CD8-positive, alpha-beta memory T cell (primary cell): ENCODE results near the gene PLSCR5. TPM values are rescaled to one million over a fixed set of nuclear protein-coding genes. Genes with fewer than 3 reads are reported as not detected.

Source experiments
- CTCF ChIA-PET: fragments of 350-600 bp; sonication (Branson Sonifier 250); formaldehyde crosslinking; loops from one replicate; lab custom pipeline; 2021; ENCODE audit warnings: antibody characterized with exemption; lab: Charles Lee
- POLR2A ChIA-PET: fragments of 350-600 bp; sonication (Branson Sonifier 250); formaldehyde crosslinking; loops from one replicate; lab custom pipeline; 2021; ENCODE audit warnings: antibody characterized with exemption; lab: Charles Lee
- DNase-seq, 5 donors: peaks; one replicate each; pipeline versions ENCODE4 v3.0.0 to v3.0.0-alpha.2; 2020 to 2022; ENCODE audit warnings: mixed read lengths in 1 of 5
- H3K27ac ChIP-seq: one replicate; pipeline ENCODE4 v1.7.0; 2013; ENCODE audit warnings: low read depth, mild to moderate bottlenecking, low read length, moderate library complexity
- H3K27me3 ChIP-seq: 2 replicates; pipeline ENCODE4 v1.7.0; 2013; ENCODE audit warnings: low read length, mild to moderate bottlenecking; ENCODE audit not compliant: insufficient read depth, poor library complexity, severe bottlenecking
- H3K36me3 ChIP-seq: 2 replicates; pipeline ENCODE4 v1.7.0; 2013; ENCODE audit warnings: mild to moderate bottlenecking, low read length, moderate library complexity; ENCODE audit not compliant: insufficient read depth
- H3K4me1 ChIP-seq: 2 replicates; pipeline ENCODE4 v1.7.0; 2013; ENCODE audit warnings: mild to moderate bottlenecking, low read length, moderate library complexity; ENCODE audit not compliant: insufficient read depth
- H3K4me3 ChIP-seq: 2 replicates; pipeline ENCODE4 v1.7.0; 2013; ENCODE audit warnings: mild to moderate bottlenecking, low read length
- H3K9me3 ChIP-seq: 2 replicates; pipeline ENCODE4 v1.7.0; 2013; ENCODE audit warnings: mild to moderate bottlenecking, low read length
- H3K27ac Mint-ChIP-seq, 8 donors: one replicate each; pipeline ENCODE4 v1.8.0; 2020 to 2021; ENCODE audit warnings: mixed read lengths in 8 of 8, mild to moderate bottlenecking in 6 of 8, inconsistent platforms in 3 of 8, moderate library complexity in 3 of 8
- H3K27me3 Mint-ChIP-seq, 2 donors: one replicate each; pipeline ENCODE4 v1.8.0; 2020 to 2021; ENCODE audit warnings: mixed read lengths in 2 of 2, mild to moderate bottlenecking in 1 of 2, moderate library complexity in 1 of 2
- H3K36me3 Mint-ChIP-seq, 3 donors: one replicate each; pipeline ENCODE4 v1.8.0; 2020 to 2021; ENCODE audit warnings: mixed read lengths in 3 of 3, inconsistent platforms in 1 of 3, mild to moderate bottlenecking in 1 of 3
- H3K4me1 Mint-ChIP-seq, 3 donors: one replicate each; pipeline ENCODE4 v1.8.0; 2020 to 2021; ENCODE audit warnings: mixed read lengths in 3 of 3, inconsistent platforms in 1 of 3, mild to moderate bottlenecking in 1 of 3
- H3K4me3 Mint-ChIP-seq, 7 donors: one replicate each; pipeline ENCODE4 v1.8.0; 2020 to 2021; ENCODE audit warnings: mixed read lengths in 7 of 7, mild to moderate bottlenecking in 6 of 7, moderate library complexity in 4 of 7, inconsistent platforms in 2 of 7
- H3K9me3 Mint-ChIP-seq, 5 donors: one replicate each; pipeline ENCODE4 v1.8.0; 2020 to 2022; ENCODE audit warnings: mixed read lengths in 5 of 5, mild to moderate bottlenecking in 3 of 5, moderate library complexity in 2 of 5, inconsistent platforms in 1 of 5
- polyA plus RNA-seq: library from polyadenylated mRNA; unstranded; fragments of 300-500 nt; fragmentation: Illumina TruSeq; gene quantifications from one replicate; pipeline ENCODE4 v1.2.3, GENCODE V29; 2021
- total RNA-seq, 2 experiments: library from RNA; stranded (reverse); gene quantifications; one replicate each; pipeline ENCODE4 v1.2.3, GENCODE V29; 2021

The PLSCR5 gene, protein sequence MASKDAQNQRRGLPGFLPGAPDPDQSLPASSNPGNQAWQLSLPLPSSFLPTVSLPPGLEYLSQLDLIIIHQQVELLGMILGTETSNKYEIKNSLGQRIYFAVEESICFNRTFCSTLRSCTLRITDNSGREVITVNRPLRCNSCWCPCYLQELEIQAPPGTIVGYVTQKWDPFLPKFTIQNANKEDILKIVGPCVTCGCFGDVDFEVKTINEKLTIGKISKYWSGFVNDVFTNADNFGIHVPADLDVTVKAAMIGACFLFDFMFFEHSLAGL
- total RNA-seq (not detected), polyA plus RNA-seq (not detected)

DNA sequence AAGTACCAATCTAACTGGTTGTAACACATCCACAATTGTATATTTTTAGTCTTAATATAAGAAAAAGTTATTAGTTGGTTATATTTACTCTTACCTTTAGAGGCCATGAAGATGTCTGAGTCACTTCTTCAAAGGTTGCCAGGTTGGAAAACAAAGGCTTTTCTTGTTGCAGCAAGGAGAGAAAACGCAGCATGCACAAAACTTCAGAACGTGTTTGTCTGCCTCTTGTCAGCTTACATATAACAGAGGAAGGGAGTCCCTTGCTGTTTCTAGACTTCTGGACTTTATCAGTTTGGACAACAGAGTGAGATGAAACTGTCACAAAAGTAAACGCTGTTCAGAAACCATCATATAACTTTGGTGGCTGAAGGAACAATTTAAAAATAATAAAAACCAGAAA, at the start of gene PLSCR5:
Gene PLSCR5 (minus strand): TSS at position 241 of the 400 bp plus-strand sequence. CDS start 134 bp downstream, at position 107.
- no peak for DNase-seq
- Histone ChIP-seq H3K27me3 (no peaks in the 10 kb centered on the region), H3K4me1 (no peaks in the 10 kb centered on the region), H3K27ac (no peak within 1 kb of the TSS), H3K4me3 (no peak within 1 kb of the TSS), H3K9me3 (no peaks in the 10 kb centered on the region), H3K36me3 (no peaks in the 10 kb centered on the region)
- CTCF ChIA-PET = no interaction called here
- Mint-ChIP-seq H3K4me3 (no peak within 1 kb of the TSS), H3K9me3 (no peaks in the 10 kb centered on the region), H3K27me3 (peaks cover 8 to 21% of the 10 kb centered on the region in 2 donors), H3K27ac (no peak within 1 kb of the TSS), H3K4me1 (no peaks in the 10 kb centered on the region), H3K36me3 (no peaks in the 10 kb centered on the region)
- POLR2A ChIA-PET = no interaction called here

DNA sequence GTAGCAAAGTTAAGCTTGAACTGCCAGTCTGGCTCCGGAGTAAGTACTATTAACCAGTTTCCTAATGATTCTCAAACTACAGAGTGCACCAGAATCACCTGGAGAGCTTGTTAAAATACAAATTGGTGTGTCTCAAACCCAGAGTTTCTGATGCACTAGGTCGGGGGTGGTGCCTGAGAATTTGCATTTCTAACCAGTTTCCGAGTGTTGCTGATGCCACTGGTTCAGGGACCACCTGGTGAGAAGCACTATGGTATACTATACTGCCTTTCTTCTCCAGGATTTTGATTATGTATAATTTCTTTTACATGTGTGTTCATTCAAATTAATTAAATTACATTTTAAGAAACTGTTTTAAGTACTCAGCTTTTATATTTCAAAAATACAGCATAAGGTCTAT, 48.8 kb upstream of the PLSCR5 start:
- no peaks in the 10 kb centered on the region for H3K9me3 ChIP-seq
- Mint-ChIP-seq H3K36me3 (no peaks in the 10 kb centered on the region), H3K4me3 (no peak overlapping the region), H3K27ac (no peak overlapping the region), H3K27me3 (peaks cover 0 to 3% of the 10 kb centered on the region in 2 donors), H3K4me1 (no peaks in the 10 kb centered on the region), H3K9me3 (peaks cover 0 to 3% (median under 1%) of the 10 kb centered on the region in 5 donors)
- H3K36me3 ChIP-seq = no peaks in the 10 kb centered on the region
- no peak for DNase-seq
- ChIA-PET POLR2A (no interaction called here), CTCF (no interaction called here)
- H3K27ac ChIP-seq = no peak overlapping the region
- no peak overlapping the region for H3K4me3 ChIP-seq
- H3K27me3 ChIP-seq = no peaks in the 10 kb centered on the region
- no peaks in the 10 kb centered on the region for H3K4me1 ChIP-seq

DNA sequence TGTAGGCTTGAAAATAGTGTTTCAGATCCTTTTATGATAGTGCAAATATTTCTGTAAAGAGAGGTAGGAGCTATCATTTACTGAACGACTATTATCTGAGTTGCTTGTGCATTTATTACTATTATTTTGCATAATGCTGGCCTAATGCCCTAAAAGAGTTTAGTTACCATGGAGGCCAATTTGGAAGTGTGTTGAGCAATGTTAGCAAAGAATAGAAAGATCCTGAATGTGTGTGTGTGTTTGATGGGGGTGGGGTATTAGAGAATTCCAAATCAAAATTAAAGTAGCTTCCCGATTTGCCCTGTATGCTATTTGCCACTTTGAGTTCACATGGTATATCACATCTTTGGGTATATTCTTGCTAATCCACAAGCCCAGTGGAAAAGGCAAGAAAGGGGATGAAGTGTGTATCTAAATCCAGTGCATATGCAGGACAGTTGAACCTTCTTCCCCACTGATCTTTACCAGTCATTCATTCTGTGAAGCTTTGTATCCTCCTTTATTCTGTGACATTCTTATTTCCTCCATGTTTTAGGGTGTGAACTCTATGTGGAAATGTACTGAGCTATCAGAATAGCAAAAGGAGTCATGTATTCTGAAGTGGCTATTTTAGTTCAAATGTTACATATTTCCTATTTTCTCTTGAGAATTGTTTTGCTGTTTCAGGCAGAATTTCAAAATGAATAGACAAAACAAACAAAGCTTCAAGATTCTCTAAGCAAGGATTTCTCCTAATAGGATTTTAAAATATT, 45.7 kb upstream of the PLSCR5 start:
- POLR2A ChIA-PET = no interaction called here
- Histone ChIP-seq H3K4me3 (no peak overlapping the region), H3K27ac (no peak overlapping the region), H3K27me3 (no peaks in the 10 kb centered on the region), H3K36me3 (no peaks in the 10 kb centered on the region), H3K4me1 (no peaks in the 10 kb centered on the region), H3K9me3 (no peaks in the 10 kb centered on the region)
- Mint-ChIP-seq H3K4me3 (no peak overlapping the region), H3K27me3 (peaks cover 0 to 3% of the 10 kb centered on the region in 2 donors), H3K36me3 (no peaks in the 10 kb centered on the region), H3K9me3 (no peaks in the 10 kb centered on the region), H3K27ac (no peak overlapping the region), H3K4me1 (no peaks in the 10 kb centered on the region)
- CTCF ChIA-PET = no interaction called here
- DNase-seq = no peak

DNA sequence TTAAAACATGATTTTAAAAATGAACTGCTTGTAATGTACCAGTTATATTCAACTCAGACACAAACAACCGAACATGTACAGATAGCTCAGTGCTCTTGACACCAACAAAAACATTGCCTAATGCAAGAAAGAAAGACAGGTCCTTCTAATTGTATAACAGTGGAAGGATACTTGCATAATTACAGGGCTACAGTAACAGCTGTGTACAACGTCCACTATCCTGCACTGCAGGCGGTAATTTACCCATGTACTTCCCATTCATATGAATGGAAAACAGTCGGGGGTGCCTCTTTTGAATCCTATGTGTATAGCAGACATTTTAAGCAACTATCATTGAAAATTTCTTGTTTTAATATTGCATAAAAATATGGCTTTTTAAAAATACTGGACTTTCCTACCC, 41.1 kb upstream of the PLSCR5 start:
- DNase-seq = no peak
- Mint-ChIP-seq H3K4me3 (no peak overlapping the region), H3K36me3 (no peaks in the 10 kb centered on the region), H3K27ac (no peak overlapping the region), H3K4me1 (no peaks in the 10 kb centered on the region), H3K27me3 (peaks cover 0 to 3% of the 10 kb centered on the region in 2 donors), H3K9me3 (no peaks in the 10 kb centered on the region)
- no peak overlapping the region for H3K4me3 ChIP-seq
- no peaks in the 10 kb centered on the region for H3K27me3 ChIP-seq
- H3K4me1 ChIP-seq = no peaks in the 10 kb centered on the region
- H3K36me3 ChIP-seq = no peaks in the 10 kb centered on the region
- H3K9me3 ChIP-seq = no peaks in the 10 kb centered on the region
- CTCF ChIA-PET = interaction anchor here (0.7 kb wide), 1 partner anchor 16 kb away, joined by 3 read pairs; no protein-coding TSS in a partner anchor
- no peak overlapping the region for H3K27ac ChIP-seq
- POLR2A ChIA-PET = no interaction called here

DNA sequence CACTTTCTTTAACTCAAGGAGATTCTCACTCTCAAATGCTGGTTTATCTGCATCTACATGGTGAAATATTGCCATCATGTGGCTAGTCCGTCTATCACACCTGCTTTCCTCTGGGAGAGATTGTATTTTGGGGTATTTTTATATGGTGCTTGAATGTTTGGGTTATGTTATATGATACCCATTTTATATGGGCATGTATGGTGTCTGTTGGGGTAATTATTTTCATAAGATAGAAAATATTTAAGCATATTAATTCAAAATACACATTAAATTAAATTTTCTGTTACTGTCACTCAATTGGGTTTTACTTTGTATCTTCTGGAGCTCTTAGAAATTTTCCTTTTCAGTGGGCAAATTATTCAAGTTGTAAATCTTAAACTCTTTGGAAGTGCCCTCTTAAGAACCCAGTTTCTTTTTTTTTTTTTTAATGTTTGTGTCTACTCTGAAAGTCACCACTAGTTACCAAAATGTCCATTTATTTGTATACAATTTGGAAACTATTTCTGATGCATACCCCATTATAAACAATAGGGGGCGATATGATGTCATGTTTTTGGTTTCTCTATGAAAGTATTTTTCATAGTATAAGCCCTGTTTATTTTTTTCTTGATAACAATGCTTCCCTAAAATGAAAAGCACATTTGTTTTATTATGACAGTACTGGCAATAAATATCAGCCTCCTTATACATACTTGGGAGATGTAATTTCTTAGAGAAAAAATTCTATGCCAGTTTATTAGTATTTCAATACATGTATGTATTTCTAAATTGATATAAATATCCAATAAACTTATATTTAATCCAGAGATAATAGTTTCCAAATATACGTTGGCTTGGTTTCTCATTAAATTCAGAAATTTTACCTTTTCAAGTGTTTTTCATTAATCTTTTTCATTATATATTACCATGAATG, 36.1 kb upstream of the PLSCR5 start:
- Mint-ChIP-seq H3K27ac (no peak overlapping the region), H3K36me3 (no peaks in the 10 kb centered on the region), H3K27me3 (no peaks in the 10 kb centered on the region), H3K4me3 (no peak overlapping the region), H3K9me3 (no peaks in the 10 kb centered on the region), H3K4me1 (no peaks in the 10 kb centered on the region)
- no peaks in the 10 kb centered on the region for H3K36me3 ChIP-seq
- no peak overlapping the region for H3K27ac ChIP-seq
- POLR2A ChIA-PET = interaction anchor here (0.6 kb wide), 1 partner anchor 507 kb away, joined by 3 read pairs; no protein-coding TSS in a partner anchor
- H3K4me1 ChIP-seq = no peaks in the 10 kb centered on the region
- no peak for DNase-seq
- no peak overlapping the region for H3K4me3 ChIP-seq
- CTCF ChIA-PET = no interaction called here
- no peaks in the 10 kb centered on the region for H3K27me3 ChIP-seq
- no peaks in the 10 kb centered on the region for H3K9me3 ChIP-seq

DNA sequence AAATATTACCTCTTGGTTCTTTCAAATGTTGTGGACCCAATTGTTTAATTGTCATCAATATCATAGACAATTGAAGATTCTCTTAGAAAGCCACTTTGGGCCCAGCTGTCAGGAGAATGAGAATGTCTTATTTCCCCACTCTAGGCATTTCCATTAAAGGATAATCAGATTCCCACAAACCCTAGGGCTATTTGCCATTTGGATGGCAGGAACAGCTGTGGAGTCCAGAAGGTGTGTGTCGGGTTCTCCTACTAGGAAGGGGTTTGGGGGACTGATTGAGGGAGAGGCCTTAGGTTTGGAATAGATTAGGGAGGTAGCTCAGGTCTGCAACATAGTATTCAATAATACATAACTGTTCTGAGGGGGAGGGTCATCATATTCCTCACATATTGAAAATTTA, 35.2 kb upstream of the PLSCR5 start:
- Mint-ChIP-seq H3K27me3 (no peaks in the 10 kb centered on the region), H3K9me3 (no peaks in the 10 kb centered on the region), H3K4me1 (no peaks in the 10 kb centered on the region), H3K27ac (no peak overlapping the region), H3K4me3 (no peak overlapping the region), H3K36me3 (no peaks in the 10 kb centered on the region)
- H3K36me3 ChIP-seq = no peaks in the 10 kb centered on the region
- H3K9me3 ChIP-seq = no peaks in the 10 kb centered on the region
- DNase-seq = no peak
- CTCF ChIA-PET = no interaction called here
- POLR2A ChIA-PET = no interaction called here
- no peak overlapping the region for H3K27ac ChIP-seq
- H3K4me1 ChIP-seq = no peaks in the 10 kb centered on the region
- H3K27me3 ChIP-seq = no peaks in the 10 kb centered on the region
- H3K4me3 ChIP-seq = no peak overlapping the region

DNA sequence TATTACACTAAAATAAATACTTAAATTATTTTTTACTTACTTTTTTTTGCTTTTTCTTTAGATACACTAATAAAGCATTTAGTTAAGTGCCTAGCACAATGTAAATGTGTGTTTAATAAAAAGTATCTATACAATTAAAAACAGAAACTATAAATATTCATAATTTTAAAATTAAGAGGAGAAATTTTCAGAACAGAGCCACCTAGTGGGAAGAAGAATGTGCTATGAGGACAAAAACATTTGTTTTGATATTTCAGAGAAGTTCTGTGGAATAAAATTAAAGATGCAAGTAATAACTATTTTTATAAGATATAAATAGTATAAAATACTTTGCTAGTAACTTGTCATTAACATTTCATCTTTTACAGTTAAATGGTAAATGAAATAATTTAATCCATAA, 33.6 kb upstream of the PLSCR5 start:
- POLR2A ChIA-PET = no interaction called here
- H3K27ac ChIP-seq = no peak overlapping the region
- no peaks in the 10 kb centered on the region for H3K4me1 ChIP-seq
- no peak for DNase-seq
- Mint-ChIP-seq H3K9me3 (no peaks in the 10 kb centered on the region), H3K4me1 (no peaks in the 10 kb centered on the region), H3K4me3 (no peak overlapping the region), H3K27ac (no peak overlapping the region), H3K27me3 (peaks cover 0 to 2% of the 10 kb centered on the region in 2 donors), H3K36me3 (no peaks in the 10 kb centered on the region)
- CTCF ChIA-PET = no interaction called here
- H3K4me3 ChIP-seq = no peak overlapping the region
- H3K36me3 ChIP-seq = no peaks in the 10 kb centered on the region
- no peaks in the 10 kb centered on the region for H3K9me3 ChIP-seq
- no peaks in the 10 kb centered on the region for H3K27me3 ChIP-seq

DNA sequence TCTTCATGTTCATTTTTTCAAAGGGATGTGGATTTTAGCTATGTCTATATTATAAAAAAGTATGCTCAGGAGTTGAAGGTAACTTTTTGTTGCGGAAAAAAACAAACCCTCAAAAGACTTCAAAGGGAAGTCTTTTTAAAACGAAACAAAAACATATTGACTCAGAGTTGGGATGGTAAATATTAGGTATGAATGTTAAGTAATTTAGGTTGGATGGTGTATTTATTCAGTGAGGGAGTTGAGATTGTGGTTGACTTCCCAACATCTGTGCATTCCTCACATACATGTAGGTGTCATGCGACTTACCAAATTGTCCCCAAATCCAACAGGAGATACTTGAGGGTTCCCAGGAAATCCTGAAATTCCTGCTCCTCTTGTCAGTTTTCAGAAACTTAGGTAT, 32.7 kb upstream of the PLSCR5 start:
- Mint-ChIP-seq H3K27me3 (peaks cover 0 to 2% of the 10 kb centered on the region in 2 donors), H3K36me3 (no peaks in the 10 kb centered on the region), H3K9me3 (no peaks in the 10 kb centered on the region), H3K27ac (no peak overlapping the region), H3K4me1 (no peaks in the 10 kb centered on the region), H3K4me3 (no peak overlapping the region)
- no peaks in the 10 kb centered on the region for H3K27me3 ChIP-seq
- no peaks in the 10 kb centered on the region for H3K36me3 ChIP-seq
- no peaks in the 10 kb centered on the region for H3K4me1 ChIP-seq
- no peak overlapping the region for H3K27ac ChIP-seq
- ChIA-PET CTCF (no interaction called here), POLR2A (no interaction called here)
- no peak for DNase-seq
- no peak overlapping the region for H3K4me3 ChIP-seq
- H3K9me3 ChIP-seq = no peaks in the 10 kb centered on the region
